Gastrocnemius medialis (tissue), 4 donors: ENCODE data around the gene PGAP6.

Experiments
- CTCF ChIP-seq, 5 experiments: fragments of 450-650 bp in 3 of 5; fragments of 200-600 bp in 2 of 5; sonication (generic) in 2 of 5; IDR thresholded peaks in 4 of 5; conservative IDR thresholded peaks in 1 of 5; 1 replicate in 4 of 5; 2 replicates in 1 of 5; pipeline ENCODE4 v1.5.1; 2016 to 2019; ENCODE audit warnings: antibody characterized with exemption in 5 of 5, mild to moderate bottlenecking in 3 of 5, moderate library complexity in 3 of 5
- POLR2A ChIP-seq, 2 donors: fragments of 450-650 bp; IDR thresholded peaks; one replicate each; pipeline ENCODE4 v1.6.1; 2017; ENCODE audit warnings: antibody characterized with exemption in 2 of 2, mild to moderate bottlenecking in 2 of 2, moderate library complexity in 2 of 2

- TF ChIP-seq CTCF (IDR thresholded peaks at IDR 0.05 in 4 of 5, conservative IDR thresholded peaks at IDR 0.05 in 1 of 5), result no peak
- no peak for TF ChIP-seq POLR2A (IDR thresholded peaks at IDR 0.05)
Measured at GRCh38 chr16:430904-431303, 49.1 kb upstream of the PGAP6 start.
